ENCODE data around the gene SLC30A9. TPM values are rescaled to one million over a fixed set of nuclear protein-coding genes. Genes with fewer than 3 reads are reported as not detected.

Gene SLC30A9
- total RNA-seq, 1 donor from 2014 or later = 59.3 TPM

DNA sequence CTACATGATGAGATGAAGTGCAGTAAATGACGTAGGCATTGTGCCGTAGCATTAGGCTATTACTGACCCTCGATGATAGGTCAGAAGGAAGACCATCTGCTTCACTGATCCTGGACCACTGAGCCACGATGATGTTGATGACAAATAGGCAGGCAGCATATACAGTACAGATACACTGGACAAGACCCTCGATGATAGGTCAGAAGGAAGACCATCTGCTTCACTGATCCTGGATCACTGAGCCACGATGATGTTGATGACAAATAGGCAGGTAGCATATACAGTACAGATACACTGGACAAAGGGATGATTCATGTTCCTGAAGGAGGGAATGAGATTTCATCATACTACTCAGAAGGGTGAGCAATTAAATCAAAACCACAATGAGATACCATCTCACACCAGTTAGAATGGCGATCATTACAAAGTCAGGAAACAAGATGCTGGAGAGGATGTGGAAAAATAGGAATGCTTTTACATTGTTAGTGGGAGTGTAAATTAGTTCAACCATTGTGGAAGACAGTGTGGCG, 111.2 kb downstream of the SLC30A9 start:
- Mint-ChIP-seq H3K4me1 (ENCODE audit: low read depth, unreplicated experiment) (peaks cover 3% of the 10 kb centered on the region), H3K27ac (ENCODE audit: unreplicated experiment) (no peak overlapping the region), H3K27me3 (ENCODE audit: low read depth, unreplicated experiment) (no peaks in the 10 kb centered on the region), H3K4me3 (ENCODE audit: unreplicated experiment) (no peak overlapping the region), H3K36me3 (ENCODE audit: low read depth, unreplicated experiment) (no peaks in the 10 kb centered on the region), H3K9me3 (ENCODE audit: unreplicated experiment) (no peaks in the 10 kb centered on the region)
- peak; percentile 50 for DNase-seq (ENCODE audit: low read depth)
- no peak overlapping the region for H3K9ac ChIP-seq (ENCODE audit: low read length)
- no peaks in the 10 kb centered on the region for H3K4me1 ChIP-seq (ENCODE audit: insufficient read depth, low read length)
- peaks cover 4% of the 10 kb centered on the region for H3K9me3 ChIP-seq (ENCODE audit: insufficient read depth, low read depth, low read length)
- no peaks in the 10 kb centered on the region for H3K27me3 ChIP-seq (ENCODE audit: insufficient read depth, low read length)
- H3K4me3 ChIP-seq (ENCODE audit: insufficient read depth, low read depth, low read length) = no peak overlapping the region
- no peak for FAIRE-seq
- H3K27ac ChIP-seq (ENCODE audit: low read depth, low read length) = no peak overlapping the region
- no peak overlapping the region for H2AFZ ChIP-seq (ENCODE audit: low read depth, low read length)
- no peaks in the 10 kb centered on the region for H3K36me3 ChIP-seq (ENCODE audit: insufficient read depth, low read length)
- TF ChIP-seq, protein P1, sequence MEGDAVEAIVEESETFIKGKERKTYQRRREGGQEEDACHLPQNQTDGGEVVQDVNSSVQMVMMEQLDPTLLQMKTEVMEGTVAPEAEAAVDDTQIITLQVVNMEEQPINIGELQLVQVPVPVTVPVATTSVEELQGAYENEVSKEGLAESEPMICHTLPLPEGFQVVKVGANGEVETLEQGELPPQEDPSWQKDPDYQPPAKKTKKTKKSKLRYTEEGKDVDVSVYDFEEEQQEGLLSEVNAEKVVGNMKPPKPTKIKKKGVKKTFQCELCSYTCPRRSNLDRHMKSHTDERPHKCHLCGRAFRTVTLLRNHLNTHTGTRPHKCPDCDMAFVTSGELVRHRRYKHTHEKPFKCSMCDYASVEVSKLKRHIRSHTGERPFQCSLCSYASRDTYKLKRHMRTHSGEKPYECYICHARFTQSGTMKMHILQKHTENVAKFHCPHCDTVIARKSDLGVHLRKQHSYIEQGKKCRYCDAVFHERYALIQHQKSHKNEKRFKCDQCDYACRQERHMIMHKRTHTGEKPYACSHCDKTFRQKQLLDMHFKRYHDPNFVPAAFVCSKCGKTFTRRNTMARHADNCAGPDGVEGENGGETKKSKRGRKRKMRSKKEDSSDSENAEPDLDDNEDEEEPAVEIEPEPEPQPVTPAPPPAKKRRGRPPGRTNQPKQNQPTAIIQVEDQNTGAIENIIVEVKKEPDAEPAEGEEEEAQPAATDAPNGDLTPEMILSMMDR (IDR thresholded peaks at IDR 0.05; ENCODE audit: insufficient read depth, low read depth, low read length) = no peak
- no peak for TF ChIP-seq EZH2 (IDR thresholded peaks at IDR 0.05; ENCODE audit: insufficient read depth, low read length)
- no peak overlapping the region for H3K4me2 ChIP-seq (ENCODE audit: low read length)
- no peaks in the 10 kb centered on the region for H4K20me1 ChIP-seq (ENCODE audit: insufficient read depth, low read length)
- no peaks in the 10 kb centered on the region for H3K79me2 ChIP-seq (ENCODE audit: insufficient read depth, low read length)

DNA sequence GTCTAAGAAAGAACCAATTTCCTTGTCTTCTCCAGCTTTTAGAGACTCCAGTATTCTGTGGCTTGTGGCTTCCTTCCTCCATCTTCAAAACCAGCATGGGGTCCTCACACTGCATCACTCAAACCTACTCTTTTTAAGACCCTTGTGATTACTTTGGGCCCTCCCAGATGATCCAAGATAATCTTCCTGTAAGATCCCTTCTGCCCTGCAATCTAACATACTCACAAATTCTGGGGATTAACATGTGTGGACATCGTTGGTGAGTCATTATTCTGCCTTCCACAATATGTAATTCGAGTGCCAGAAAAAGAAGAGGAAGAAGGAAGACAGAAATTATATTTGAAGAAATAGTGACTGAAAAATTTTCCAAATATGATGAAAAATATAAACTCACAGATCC, 114.2 kb downstream of the SLC30A9 start:
- H3K9me3 Mint-ChIP-seq (ENCODE audit: unreplicated experiment) = no peaks in the 10 kb centered on the region
- no peaks in the 10 kb centered on the region for H3K4me1 ChIP-seq (ENCODE audit: insufficient read depth, low read length)
- H3K36me3 ChIP-seq (ENCODE audit: insufficient read depth, low read length) = no peaks in the 10 kb centered on the region
- no peak for FAIRE-seq
- H3K4me1 Mint-ChIP-seq (ENCODE audit: low read depth, unreplicated experiment) = peaks cover 3% of the 10 kb centered on the region
- H3K27me3 Mint-ChIP-seq (ENCODE audit: low read depth, unreplicated experiment) = no peaks in the 10 kb centered on the region
- H3K4me3 Mint-ChIP-seq (ENCODE audit: unreplicated experiment) = no peak overlapping the region
- H3K36me3 Mint-ChIP-seq (ENCODE audit: low read depth, unreplicated experiment) = no peaks in the 10 kb centered on the region
- H3K27me3 ChIP-seq (ENCODE audit: insufficient read depth, low read length) = no peaks in the 10 kb centered on the region
- peaks cover 4% of the 10 kb centered on the region for H3K9me3 ChIP-seq (ENCODE audit: insufficient read depth, low read depth, low read length)
- no peak overlapping the region for H3K4me2 ChIP-seq (ENCODE audit: low read length)
- no peak for TF ChIP-seq EZH2 (IDR thresholded peaks at IDR 0.05; ENCODE audit: insufficient read depth, low read length)
- TF ChIP-seq, protein P1 (IDR thresholded peaks at IDR 0.05; ENCODE audit: insufficient read depth, low read depth, low read length) = no peak
- no peak overlapping the region for H3K27ac ChIP-seq (ENCODE audit: low read depth, low read length)
- no peak overlapping the region for H3K4me3 ChIP-seq (ENCODE audit: insufficient read depth, low read depth, low read length)
- peak; percentile 10 for DNase-seq (ENCODE audit: low read depth)
- H3K9ac ChIP-seq (ENCODE audit: low read length) = no peak overlapping the region
- no peaks in the 10 kb centered on the region for H4K20me1 ChIP-seq (ENCODE audit: insufficient read depth, low read length)
- H2AFZ ChIP-seq (ENCODE audit: low read depth, low read length) = no peak overlapping the region
- no peaks in the 10 kb centered on the region for H3K79me2 ChIP-seq (ENCODE audit: insufficient read depth, low read length)
- no peak overlapping the region for H3K27ac Mint-ChIP-seq (ENCODE audit: unreplicated experiment)

DNA sequence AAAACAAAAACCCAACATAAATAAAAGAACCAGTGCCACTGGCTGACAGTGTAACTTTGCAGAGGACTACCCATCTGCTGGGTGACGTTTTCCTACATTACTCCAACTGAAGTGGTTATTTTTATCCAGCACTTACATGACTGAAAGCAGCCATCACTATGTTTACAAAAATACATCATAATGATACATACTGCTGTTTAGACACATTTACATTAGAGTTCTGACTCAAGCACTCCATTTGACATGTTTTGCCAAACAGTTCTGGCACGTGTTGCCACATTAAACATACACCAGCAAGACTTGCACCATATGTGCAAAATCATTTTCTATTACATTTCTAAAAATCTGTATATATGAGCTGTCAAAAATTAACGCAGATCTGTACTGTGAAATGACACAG, 122.5 kb downstream of the SLC30A9 start:
- H3K4me3 Mint-ChIP-seq (ENCODE audit: unreplicated experiment) = no peak overlapping the region
- no peak overlapping the region for H3K27ac Mint-ChIP-seq (ENCODE audit: unreplicated experiment)
- Histone ChIP-seq H3K4me2 (ENCODE audit: low read length) (no peak overlapping the region), H3K27me3 (ENCODE audit: insufficient read depth, low read length) (peaks cover 3% of the 10 kb centered on the region), H4K20me1 (ENCODE audit: insufficient read depth, low read length) (no peaks in the 10 kb centered on the region), H3K27ac (ENCODE audit: low read depth, low read length) (no peak overlapping the region), H2AFZ (ENCODE audit: low read depth, low read length) (no peak overlapping the region), H3K4me3 (ENCODE audit: insufficient read depth, low read depth, low read length) (no peak overlapping the region), H3K36me3 (ENCODE audit: insufficient read depth, low read length) (no peaks in the 10 kb centered on the region), H3K9me3 (ENCODE audit: insufficient read depth, low read depth, low read length) (no peaks in the 10 kb centered on the region), H3K9ac (ENCODE audit: low read length) (no peak overlapping the region), H3K4me1 (ENCODE audit: insufficient read depth, low read length) (no peaks in the 10 kb centered on the region), H3K79me2 (ENCODE audit: insufficient read depth, low read length) (no peaks in the 10 kb centered on the region)
- FAIRE-seq (no peak), DNase-seq (ENCODE audit: low read depth) (no peak)
- H3K4me1 Mint-ChIP-seq (ENCODE audit: low read depth, unreplicated experiment) = no peaks in the 10 kb centered on the region
- TF ChIP-seq, protein P1 (IDR thresholded peaks at IDR 0.05; ENCODE audit: insufficient read depth, low read depth, low read length) = no peak
- no peak for TF ChIP-seq EZH2 (IDR thresholded peaks at IDR 0.05; ENCODE audit: insufficient read depth, low read length)
- H3K9me3 Mint-ChIP-seq (ENCODE audit: unreplicated experiment) = peaks cover 2% of the 10 kb centered on the region
- H3K27me3 Mint-ChIP-seq (ENCODE audit: low read depth, unreplicated experiment) = peaks cover 5% of the 10 kb centered on the region
- no peaks in the 10 kb centered on the region for H3K36me3 Mint-ChIP-seq (ENCODE audit: low read depth, unreplicated experiment)
